Activated CD8-positive, alpha-beta memory T cell treated with anti-CD3 and anti-CD28 coated beads for 48 hours (primary cell): ENCODE data around the gene CTNND2.

Source experiments
- DNase-seq, 3 experiments: peaks; one replicate each; pipeline ENCODE4 v3.0.0-alpha.2; 2020; ENCODE audit warnings: low read depth in 2 of 3, low spot score in 2 of 3

The CTNND2 gene, protein sequence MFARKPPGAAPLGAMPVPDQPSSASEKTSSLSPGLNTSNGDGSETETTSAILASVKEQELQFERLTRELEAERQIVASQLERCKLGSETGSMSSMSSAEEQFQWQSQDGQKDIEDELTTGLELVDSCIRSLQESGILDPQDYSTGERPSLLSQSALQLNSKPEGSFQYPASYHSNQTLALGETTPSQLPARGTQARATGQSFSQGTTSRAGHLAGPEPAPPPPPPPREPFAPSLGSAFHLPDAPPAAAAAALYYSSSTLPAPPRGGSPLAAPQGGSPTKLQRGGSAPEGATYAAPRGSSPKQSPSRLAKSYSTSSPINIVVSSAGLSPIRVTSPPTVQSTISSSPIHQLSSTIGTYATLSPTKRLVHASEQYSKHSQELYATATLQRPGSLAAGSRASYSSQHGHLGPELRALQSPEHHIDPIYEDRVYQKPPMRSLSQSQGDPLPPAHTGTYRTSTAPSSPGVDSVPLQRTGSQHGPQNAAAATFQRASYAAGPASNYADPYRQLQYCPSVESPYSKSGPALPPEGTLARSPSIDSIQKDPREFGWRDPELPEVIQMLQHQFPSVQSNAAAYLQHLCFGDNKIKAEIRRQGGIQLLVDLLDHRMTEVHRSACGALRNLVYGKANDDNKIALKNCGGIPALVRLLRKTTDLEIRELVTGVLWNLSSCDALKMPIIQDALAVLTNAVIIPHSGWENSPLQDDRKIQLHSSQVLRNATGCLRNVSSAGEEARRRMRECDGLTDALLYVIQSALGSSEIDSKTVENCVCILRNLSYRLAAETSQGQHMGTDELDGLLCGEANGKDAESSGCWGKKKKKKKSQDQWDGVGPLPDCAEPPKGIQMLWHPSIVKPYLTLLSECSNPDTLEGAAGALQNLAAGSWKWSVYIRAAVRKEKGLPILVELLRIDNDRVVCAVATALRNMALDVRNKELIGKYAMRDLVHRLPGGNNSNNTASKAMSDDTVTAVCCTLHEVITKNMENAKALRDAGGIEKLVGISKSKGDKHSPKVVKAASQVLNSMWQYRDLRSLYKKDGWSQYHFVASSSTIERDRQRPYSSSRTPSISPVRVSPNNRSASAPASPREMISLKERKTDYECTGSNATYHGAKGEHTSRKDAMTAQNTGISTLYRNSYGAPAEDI (N-terminal part only)

DNA sequence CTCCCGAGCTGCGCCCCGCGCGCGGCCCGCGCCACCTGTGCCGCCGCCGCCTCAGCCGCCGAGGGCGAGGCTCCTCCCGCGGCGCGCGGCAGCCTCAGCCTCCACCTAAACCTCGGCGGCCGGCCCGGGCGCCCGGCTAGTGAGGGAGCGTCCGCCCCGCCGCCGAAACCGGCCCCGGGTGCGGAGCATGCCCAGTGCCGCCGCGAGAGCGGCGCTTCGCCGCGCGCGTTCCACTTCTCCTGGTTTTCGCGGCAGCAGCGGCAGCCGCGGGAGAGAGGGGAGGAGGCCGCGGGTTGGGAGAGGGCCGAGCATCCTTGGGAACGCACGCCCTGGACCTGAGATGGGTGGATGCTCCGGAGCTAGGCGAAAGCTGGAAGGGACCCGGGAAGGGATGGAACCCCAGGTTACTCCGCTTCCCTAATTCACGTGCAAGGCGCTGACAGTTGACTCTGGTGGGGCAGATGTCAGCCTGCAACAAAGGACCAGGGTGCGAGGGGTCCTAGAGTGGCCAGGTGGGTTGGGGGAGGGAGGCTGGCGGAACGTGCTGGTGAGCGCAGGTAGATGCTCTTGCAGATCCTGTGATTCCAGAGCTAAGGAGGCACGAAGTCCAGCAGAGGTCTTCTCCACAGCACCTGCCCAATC, at the start of gene CTNND2:
Gene CTNND2, minus strand, starts transcription at position 182 of the 642 bp plus-strand sequence. CDS start 593 bp downstream, outside the sequence.
- DNase-seq, result no peak

DNA sequence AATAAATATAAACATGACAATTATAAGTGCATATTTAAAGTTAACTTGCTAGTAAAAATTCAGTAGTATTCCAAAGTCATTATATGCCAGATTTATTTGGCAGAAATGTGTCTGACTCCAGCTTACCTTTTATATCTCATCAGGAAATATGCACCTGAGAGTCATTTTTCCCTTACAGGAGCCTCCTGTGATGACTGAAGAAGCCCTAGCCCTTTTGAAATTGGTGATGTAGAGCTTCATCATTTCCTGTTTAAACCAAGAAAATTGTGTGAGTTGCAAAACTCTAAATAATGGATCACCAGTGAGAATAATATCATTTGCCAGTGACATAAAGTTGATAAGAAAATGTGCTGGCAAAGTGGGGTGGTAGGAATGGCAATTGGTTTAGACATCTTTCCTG, 42.1 kb upstream of the CTNND2 start:
- DNase-seq, result no peak

DNA sequence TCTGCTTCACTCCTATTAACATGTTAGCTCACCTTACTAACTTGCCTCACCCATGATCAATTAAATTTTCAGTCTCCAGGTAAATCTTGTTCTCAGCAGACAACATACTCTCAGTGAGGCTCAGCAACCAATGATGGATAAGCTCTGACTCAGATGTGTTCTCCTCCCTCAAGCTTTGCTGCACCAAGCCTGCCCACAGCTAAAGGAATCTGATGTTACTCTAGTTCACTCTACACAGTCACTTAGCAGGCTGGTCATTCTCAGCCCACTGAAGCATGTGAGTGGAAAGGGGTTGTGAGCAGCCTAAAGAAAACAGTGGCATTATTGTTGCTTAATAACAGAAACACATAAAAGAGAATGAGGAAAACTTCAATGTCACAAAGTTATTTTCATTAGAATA, 37.3 kb upstream of the CTNND2 start:
- no peak for DNase-seq

DNA sequence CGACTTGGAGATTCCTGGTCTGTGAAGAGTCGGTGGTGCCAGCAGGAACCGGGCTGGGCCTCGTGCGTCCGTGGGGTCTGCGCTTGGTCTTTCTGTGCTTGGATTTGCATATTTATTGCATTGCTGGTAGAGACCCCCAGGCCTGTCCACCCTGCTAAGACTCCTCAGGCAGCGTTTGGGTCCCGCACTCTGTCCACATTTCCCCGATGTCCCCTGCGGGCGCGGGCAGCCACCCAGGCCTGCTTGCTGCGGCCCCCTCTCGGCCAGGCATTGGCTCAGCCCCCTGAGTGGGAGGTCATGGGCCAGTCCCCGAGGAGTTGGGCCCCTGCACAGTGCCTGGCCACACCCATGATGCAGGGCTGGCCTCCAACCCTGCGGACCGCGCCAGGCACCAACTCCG, 27.4 kb upstream of the CTNND2 start:
- no peak for DNase-seq

DNA sequence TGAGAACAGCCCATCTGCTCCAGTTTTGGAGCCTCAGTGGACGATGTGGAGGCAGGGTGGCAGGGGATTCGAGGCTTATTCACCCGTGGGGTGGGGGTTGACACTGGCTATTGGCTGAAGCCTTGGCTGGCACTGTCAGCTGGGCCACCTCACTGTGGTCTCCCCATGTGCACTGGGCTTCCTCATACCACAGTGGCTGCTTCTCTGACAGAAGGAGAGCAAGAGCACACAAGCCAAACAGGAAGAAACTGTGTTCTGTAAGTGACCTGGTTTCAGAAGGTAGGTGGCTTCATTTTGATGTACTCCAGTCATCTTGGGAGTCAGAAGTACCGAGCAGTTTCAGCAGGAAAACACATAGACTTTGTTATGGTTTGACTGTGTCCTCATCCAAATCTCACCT, 24.7 kb upstream of the CTNND2 start:
- no peak for DNase-seq

DNA sequence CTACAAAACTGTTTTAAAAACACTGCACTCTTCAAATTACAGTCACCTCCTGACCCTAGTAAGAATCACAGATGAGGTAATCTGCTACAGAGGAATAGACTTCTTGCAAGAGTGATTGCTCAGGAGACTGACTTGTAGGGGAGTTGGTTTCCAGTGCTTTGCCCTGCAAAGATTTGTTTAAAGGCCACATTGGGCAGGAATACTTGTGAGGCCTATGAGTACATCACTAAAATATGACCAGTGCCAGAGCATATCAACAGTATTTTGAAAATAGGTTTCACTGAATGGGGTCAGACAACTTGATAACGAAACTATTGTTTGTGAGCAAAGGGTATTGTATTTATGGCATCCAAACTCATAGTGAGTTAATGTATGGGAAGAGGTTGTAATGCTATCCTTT, 21.5 kb upstream of the CTNND2 start:
- DNase-seq, result no peak

DNA sequence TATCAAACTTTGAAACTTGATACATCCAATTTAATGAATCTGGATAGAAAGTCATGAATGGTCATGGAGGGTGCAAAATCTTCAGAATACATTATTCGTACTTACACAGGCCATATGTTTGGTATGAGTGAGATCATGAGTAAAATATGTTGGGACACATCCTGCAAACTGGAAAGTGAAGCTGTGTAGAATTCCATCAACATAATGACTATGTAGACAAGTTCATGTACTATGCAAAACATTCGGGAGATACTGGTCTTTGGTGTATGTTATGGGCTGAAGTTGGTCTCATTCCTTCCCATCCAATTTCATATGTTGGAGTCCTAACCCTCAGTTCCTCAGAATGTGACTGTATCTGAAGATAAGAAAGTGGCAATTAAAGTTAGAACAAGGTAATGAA, 18.1 kb upstream of the CTNND2 start:
- DNase-seq, result no peak

DNA sequence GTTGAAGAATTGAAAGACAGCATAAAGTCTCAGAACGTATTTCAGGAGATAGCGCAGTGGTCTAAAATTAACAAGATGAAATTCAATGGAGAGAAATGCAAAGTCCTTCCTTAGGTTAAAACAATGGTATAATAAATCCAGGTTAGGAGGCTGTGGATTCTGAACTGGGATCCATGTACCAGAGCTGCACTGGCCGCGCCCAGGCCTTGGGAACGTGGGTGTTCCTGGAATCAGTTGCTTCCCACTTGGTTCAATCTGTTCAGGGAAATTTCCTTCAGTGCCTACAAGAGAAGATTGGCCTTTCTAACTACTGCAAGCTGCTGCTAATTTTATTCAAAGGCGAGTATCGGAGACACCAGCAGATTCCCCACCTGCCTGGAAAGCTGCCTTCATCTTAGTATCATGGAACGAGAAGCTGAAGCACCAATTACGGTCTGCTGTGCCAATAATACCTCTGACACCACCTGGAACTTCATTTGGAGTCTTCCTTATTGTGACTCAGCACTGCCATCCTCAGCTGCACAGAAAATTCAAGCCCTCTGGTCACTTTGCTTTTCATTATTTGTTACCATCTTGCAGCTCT, 14.3 kb upstream of the CTNND2 start:
- no peak for DNase-seq

DNA sequence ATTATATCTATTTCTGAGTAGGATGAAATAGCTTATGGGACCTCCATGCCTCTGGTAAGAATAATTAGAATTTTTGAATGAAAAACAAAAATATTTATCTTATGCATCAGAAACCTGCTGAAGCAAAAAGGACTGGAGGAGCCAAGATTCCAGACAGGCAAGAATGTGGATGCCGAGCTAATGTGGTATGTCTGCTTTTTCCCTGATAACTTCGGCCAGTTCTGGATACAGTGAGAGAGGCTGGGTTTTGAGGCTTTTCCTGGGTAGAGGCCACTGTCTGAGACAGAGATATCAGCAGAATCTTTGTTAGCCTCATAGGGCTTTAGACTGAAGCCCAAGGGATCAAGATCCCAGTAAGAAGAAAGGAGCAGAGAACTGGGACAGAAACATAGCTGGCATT, 5.2 kb upstream of the CTNND2 start:
- no peak for DNase-seq

DNA sequence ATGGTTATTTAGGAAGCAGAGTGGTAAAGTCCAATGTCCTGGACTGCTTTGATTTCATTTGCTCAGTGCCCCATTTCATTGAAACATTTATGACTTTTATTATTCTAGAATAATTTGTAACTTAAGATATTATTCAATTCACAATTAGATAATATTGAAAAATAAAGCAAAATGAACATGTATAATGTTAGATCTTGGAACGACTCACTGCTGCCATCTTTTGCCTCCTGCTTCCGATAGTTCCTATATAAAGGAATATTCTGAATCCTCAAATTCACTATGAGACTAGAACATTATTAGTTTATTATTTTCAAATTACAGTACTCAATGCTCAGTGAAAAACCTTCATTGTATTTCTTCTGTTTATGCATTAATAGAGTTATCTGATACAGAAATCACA, 2.3 kb upstream of the CTNND2 start:
- no peak for DNase-seq

DNA sequence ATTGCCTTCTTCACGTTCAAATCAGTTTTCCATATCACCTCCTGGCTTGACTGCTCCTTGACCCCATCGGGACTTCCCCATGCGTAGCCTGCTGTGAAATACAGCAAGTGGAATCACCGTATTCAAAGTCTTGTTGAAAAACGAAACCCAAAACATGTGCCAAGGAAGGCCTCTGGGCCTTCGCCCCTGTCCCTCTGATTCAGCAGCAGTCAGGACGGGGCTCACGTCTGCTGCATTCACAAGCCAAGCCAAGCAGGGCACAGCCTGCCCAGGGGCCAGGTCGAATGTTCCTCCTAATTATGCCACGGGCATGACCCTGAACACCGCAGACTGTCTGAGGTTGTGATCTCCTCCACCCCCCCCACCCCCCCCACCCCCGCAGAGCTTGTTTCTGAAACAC, 960 bp upstream of the CTNND2 start:
- no peak for DNase-seq

DNA sequence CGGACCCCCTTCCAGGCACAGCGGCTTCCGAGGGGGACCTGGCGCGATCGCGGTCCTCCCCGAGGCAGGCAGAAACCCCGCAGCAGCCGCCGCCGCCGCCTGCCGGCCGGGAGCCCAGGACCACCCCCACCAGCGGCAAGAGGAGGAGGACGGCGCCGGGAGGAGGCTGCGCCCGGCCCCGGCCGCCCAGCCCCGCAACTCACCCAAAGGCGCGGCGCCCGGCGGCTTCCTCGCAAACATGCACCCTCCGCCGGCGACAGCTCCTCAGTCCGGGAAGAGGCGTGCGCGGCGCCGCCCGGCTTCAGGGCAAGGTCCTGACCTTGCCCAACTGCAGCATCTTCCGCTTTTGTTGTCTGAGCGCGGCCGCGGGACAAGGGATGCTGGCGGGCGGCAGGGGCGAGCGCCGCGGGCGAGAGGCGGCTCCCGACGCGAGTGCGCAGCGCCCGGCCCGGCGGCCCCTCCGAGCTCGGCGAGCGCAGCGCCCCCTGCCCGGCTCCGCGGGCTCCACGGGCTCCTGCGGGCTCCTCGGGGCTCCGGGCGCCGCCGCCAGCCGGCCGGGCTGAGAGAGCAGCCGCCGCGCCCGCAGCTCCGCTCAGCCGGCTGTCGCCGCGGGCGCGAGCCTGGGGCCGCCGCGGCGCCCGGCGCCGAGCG, 507 bp downstream of the CTNND2 start:
- DNase-seq, result no peak

DNA sequence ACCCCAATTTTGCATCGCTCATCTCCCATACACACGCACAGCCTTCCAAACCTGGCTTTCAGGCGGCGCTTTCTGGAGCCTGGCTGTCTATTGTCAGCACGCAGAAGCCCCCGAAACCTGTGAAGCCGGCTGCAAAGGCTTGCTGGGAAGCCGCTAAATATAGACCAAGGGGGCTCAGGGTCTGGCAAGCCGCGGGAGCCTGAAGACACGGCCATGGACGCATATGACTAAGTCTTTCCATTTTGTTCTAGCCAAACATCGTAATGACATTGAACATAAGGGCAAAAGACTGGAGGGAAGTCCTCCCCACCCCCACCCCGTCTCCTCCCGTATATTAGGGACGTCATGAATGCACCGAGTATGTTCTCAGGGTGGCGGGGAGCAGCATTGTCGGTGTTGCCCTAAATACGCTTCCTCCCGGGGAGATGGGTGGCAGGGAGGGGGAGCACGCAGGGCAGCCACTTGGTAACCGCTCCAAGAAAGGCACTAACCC, 1.1 kb downstream of the CTNND2 start:
- DNase-seq, result no peak

DNA sequence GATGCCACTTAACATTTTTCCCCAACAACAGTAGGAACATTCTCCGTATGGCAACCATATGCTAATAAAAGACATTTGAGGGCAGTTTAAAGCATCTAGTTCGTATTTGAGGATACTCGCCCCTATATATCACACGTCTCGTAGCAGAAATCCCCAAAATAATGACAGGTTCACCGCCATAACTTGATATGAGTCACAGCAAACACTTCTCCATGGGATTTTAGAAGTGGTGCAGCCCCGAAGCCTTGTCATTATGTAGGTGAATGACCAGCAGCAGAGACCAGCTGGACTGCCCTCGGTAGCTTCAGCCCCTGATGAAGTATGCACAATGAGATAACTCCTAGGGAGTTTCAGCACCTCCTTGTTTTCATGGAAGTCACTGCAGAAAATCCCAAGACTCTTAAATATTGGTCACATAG, 2.0 kb downstream of the CTNND2 start:
- no peak for DNase-seq

DNA sequence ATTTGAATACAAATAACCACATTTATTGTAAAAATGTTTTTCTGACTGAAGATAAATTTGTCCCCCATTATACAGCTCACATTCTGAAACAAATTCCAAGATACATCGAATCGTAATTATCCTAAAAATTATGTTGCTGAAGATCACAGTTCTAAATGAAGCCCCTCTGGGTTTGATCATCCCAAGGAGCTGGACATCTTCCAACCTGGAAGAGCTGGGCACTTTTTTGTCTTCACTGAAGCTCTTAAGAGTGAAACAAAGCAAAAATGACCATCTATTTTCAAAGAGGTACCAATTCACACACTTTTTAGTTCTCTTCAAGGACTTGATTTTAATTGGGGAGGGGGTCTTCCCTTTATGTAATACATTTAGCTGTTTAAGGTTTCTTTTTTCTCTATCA, 5.5 kb downstream of the CTNND2 start:
- DNase-seq, result no peak

DNA sequence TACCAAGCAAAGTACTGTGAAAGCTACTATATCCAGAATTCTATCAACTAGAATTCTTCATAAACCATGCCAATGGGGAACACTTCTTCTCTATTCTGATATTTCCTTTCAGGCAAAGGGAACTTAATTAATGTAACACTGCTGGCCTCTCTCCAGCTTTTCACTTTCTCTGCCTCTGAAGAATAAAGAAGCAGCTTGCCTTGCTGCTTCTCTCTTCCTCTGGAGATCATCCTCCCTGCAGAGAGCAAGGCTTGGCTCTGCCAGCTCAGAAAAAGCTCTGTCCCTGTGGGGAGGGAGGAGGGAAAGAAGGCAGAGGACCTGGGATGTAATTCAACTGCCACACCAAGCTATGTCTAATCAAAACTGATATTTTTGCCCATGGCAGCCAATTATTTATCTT, 6.5 kb downstream of the CTNND2 start:
- no peak for DNase-seq

DNA sequence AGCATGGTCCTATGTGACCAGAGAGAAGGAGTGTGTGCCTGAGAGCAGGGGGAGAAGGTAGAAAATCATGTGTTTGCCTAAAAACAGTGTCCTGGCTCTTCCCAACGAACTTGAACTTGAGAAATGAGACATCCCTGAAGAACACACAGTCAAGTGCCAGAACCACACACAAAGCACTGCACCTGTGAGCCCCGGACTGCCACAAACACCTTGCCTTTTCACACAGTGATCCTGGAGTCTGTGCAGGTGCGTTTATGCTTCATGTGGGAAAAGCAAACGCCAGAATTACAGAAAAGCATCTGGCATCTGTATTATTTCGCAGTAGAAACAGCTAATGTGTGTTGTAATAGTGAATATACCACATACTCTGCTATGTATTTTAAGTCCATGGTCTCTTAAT, 9.3 kb downstream of the CTNND2 start:
- DNase-seq, result no peak

DNA sequence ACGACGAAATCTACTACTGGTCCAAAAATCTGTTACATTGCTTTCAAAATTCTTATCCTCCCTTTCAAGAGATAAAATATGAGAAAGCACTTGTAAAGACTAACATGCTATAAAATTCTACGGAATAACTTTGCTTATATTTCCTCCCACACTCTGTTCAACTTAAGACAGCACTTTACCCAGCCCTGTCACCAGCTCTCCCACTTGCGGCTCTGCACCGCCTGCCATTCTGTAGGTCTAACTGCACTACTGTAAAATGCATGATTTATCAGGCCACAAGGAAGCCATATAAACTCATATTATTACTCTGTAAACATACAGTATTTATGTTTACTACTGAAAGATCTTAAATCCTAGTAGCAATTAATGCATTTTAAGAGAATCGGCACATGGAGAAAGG, 11.4 kb downstream of the CTNND2 start:
- no peak for DNase-seq

DNA sequence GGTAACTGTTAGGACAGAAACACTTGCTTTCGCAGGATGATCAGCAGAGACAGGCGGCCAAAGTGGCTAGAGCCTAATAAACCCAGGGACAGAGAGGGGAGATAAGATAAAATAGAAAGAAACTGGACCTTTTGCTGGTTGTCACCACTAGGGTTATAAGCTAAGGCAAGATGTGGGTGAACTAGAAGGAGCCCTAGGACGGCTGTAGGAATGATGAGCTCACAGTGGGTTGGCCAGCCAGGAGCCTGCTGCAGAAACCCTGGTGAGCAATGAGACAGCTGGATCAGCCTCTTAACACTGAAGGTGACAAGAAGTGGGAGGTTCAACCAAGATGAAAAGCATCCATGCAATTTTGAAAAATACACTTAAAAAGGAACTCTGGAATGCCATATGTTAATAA, 13.5 kb downstream of the CTNND2 start:
- DNase-seq, result no peak

DNA sequence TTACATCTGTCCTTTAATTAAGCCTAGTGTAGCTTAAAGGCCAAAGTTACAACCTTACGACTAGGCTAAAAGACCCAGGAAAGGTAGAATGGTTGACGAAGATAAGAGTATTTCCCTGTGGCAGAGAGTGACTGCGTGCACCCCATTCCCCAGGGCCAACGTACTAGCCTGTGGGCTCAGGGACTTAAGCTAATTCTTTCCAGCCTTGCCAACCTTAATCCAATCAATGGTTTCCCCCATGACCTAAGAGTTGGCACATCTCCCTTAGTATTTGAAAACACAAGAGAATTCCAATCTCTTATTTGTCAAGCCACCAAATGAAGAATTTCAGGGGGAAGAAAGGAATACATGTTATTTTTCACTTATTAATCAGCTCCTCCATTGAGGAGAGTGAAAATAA, 16.0 kb downstream of the CTNND2 start:
- DNase-seq, result no peak
